Skin of body (tissue), 2 donors: ENCODE measurements around the gene KBTBD13. TPM values are rescaled to one million over a fixed set of nuclear protein-coding genes. Genes with fewer than 3 reads are reported as not detected.
"Not testable (repeated sequence)": the region's sequence is repeated elsewhere in the genome, so short reads cannot be mapped to it uniquely, and the experiment has no call there.

Source experiments
- DNase-seq: peaks from one replicate; lab custom pipeline; 2025; lab: John Stamatoyannopoulos, UW
- total RNA-seq: library from RNA; depleted of rRNA; stranded (reverse); fragments of >200 nt; gene quantifications from one replicate; pipeline ENCODE4 v1.2.3, GENCODE V29; 2014

Gene KBTBD13
- total RNA-seq, 1 donor from 2014 or later: 0.30 TPM

- DNase-seq: no peak
These were observed 7.4 kb upstream of the KBTBD13 start for GRCh38 chr15:65069179-65069578.

GRCh38 chr15:65069779-65070546 is 6.6 kb upstream of the KBTBD13 start:
- no peak for DNase-seq

GRCh38 chr15:65071381-65071811 is 5.2 kb upstream of the KBTBD13 start:
- peak; percentile 10 for DNase-seq

GRCh38 chr15:65072027-65072426 is 4.5 kb upstream of the KBTBD13 start:
- peak; percentile 32 for DNase-seq

GRCh38 chr15:65072617-65073016 is 3.9 kb upstream of the KBTBD13 start:
- DNase-seq: no peak

- not testable (repeated sequence) for DNase-seq
These were observed 1.6 kb upstream of the KBTBD13 start for GRCh38 chr15:65074946-65075345.

- not testable (repeated sequence) for DNase-seq
These were observed 745 bp upstream of the KBTBD13 start for GRCh38 chr15:65075607-65076395.

GRCh38 chr15:65077291-65077980 is 890 bp downstream of the KBTBD13 start:
- no peak for DNase-seq

- no peak for DNase-seq
These were observed 1.4 kb downstream of the KBTBD13 start for GRCh38 chr15:65077981-65078352.

- no peak for DNase-seq
These were observed 3.0 kb downstream of the KBTBD13 start for GRCh38 chr15:65079580-65079979.

- DNase-seq: no peak
These were observed 4.7 kb downstream of the KBTBD13 start for GRCh38 chr15:65081270-65081669.

- DNase-seq: no peak
These were observed 5.2 kb downstream of the KBTBD13 start for GRCh38 chr15:65081758-65082157.

GRCh38 chr15:65082303-65082953 is 5.9 kb downstream of the KBTBD13 start:
- no peak for DNase-seq

- DNase-seq: no peak
These were observed 6.7 kb downstream of the KBTBD13 start for GRCh38 chr15:65083262-65083701.

- DNase-seq: no peak
These were observed 8.1 kb downstream of the KBTBD13 start for GRCh38 chr15:65084500-65085206.

GRCh38 chr15:65085207-65085753 is 8.7 kb downstream of the KBTBD13 start:
- no peak for DNase-seq

GRCh38 chr15:65085990-65086679 is 9.6 kb downstream of the KBTBD13 start:
- no peak for DNase-seq

GRCh38 chr15:65086680-65087111 is 10.2 kb downstream of the KBTBD13 start:
- no peak for DNase-seq

- no peak for DNase-seq
These were observed 10.9 kb downstream of the KBTBD13 start for GRCh38 chr15:65087411-65087810.
